Measurements from ENCODE around the gene GFER. TPM values are rescaled to one million over a fixed set of nuclear protein-coding genes. Genes with fewer than 3 reads are reported as not detected.
A peak's percentile ranks its signal among the peaks of the same experiment; 100 is the strongest.
"Not testable (repeated sequence)": the region's sequence is repeated elsewhere in the genome, so short reads cannot be mapped to it uniquely, and the experiment has no call there.

The GFER gene
- total RNA-seq, 1 experiment from 2014 or later, result 30.5 TPM

- DNase-seq (ENCODE audit: low read depth), result not testable (repeated sequence)
Observed at GRCh38 chr16:1957434-1958142, 26.4 kb upstream of the GFER start.

- DNase-seq (ENCODE audit: low read depth), result not testable (repeated sequence)
Observed at GRCh38 chr16:1958143-1958491, 25.9 kb upstream of the GFER start.

GRCh38 chr16:1958715-1959268 is 25.2 kb upstream of the GFER start:
- no peak for DNase-seq (ENCODE audit: low read depth)

- peak; percentile 88 for DNase-seq (ENCODE audit: low read depth)
Observed at GRCh38 chr16:1959269-1960039, 24.5 kb upstream of the GFER start, which contains the start of gene NDUFB10. Gene NDUFB10, plus strand, starts transcription at chr16:1959538. Its CDS starts 87 bp downstream, at chr16:1959625.

GRCh38 chr16:1960665-1961630 is 23.0 kb upstream of the GFER start:
- peak; percentile 62 for DNase-seq (ENCODE audit: low read depth)

- DNase-seq (ENCODE audit: low read depth), result peak; percentile 23
Observed at GRCh38 chr16:1961651-1962067, 22.3 kb upstream of the GFER start.

GRCh38 chr16:1962161-1963153 is 21.5 kb upstream of the GFER start:
- DNase-seq (ENCODE audit: low read depth), result not testable (repeated sequence)

- DNase-seq (ENCODE audit: low read depth), result peak; percentile 45
Observed at GRCh38 chr16:1963806-1964505, 20.0 kb upstream of the GFER start.

GRCh38 chr16:1964506-1965395 is 19.2 kb upstream of the GFER start, which contains the start of gene RPS2:
Gene RPS2, minus strand, starts transcription at chr16:1964826. Its CDS starts 201 bp downstream, at chr16:1964625.
- DNase-seq (ENCODE audit: low read depth), result peak; percentile 97

- DNase-seq (ENCODE audit: low read depth), result no peak
Observed at GRCh38 chr16:1965396-1966001, 18.5 kb upstream of the GFER start.

GRCh38 chr16:1966460-1966859 is 17.5 kb upstream of the GFER start, which contains the start of gene RNF151:
Gene RNF151, plus strand, starts transcription at chr16:1966856. Its CDS starts 26 bp downstream, at chr16:1966882.
- DNase-seq (ENCODE audit: low read depth), result no peak

- DNase-seq (ENCODE audit: low read depth), result no peak
Observed at GRCh38 chr16:1968146-1968953, 15.6 kb upstream of the GFER start.

GRCh38 chr16:1971796-1972489 is 12.1 kb upstream of the GFER start, which contains the start of gene TBL3:
Gene TBL3, plus strand, starts transcription at chr16:1972053. Its CDS starts 112 bp downstream, at chr16:1972165.
- DNase-seq (ENCODE audit: low read depth), result peak; percentile 93

- DNase-seq (ENCODE audit: low read depth), result no peak
Observed at GRCh38 chr16:1972490-1972877, 11.5 kb upstream of the GFER start.

GRCh38 chr16:1973461-1974156 is 10.4 kb upstream of the GFER start:
- DNase-seq (ENCODE audit: low read depth), result no peak

All from LHCN-M2 (cell line).